Measurements from ENCODE around the gene KIAA0753. TPM values are rescaled to one million over a fixed set of nuclear protein-coding genes. Genes with fewer than 3 reads are reported as not detected.
"Not testable (repeated sequence)": the region's sequence is repeated elsewhere in the genome, so short reads cannot be mapped to it uniquely, and the experiment has no call there.

The KIAA0753 gene
- total and polyA plus RNA-seq, 2 of the 4 experiments (the other 2 are of a cell fraction) = 10.2 to 17.6 TPM

DNA sequence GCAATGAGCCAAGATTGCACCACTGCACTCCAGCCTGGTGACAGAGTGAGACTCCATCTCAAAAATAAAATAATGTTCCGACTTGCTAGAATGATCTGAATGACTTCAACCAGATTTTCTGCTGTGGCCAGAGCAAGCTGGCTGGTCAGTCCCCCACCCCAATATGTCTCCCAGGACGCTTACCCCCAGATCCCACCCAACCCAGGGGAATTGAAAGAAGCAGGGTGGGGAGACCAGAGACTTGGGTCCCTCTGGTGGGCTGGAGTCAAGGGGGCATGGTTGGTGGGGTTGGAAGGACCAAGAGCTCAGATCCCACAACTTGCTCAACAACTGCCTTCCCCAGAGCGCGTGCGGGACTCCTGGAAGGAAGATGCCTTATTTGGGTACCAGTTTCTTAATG lies 17.9 kb upstream of the KIAA0753 start:
- ATAC-seq (ENCODE audit: low read depth); H3K4ac ChIP-seq (ENCODE audit: low read depth, low read length); H3K56ac ChIP-seq (ENCODE audit: extremely low read depth, insufficient read depth, low read length); H2AFZ ChIP-seq (replicated peaks; ENCODE audit: low read length, poor library complexity); H3K23ac ChIP-seq (ENCODE audit: low read depth, low read length); H4K91ac ChIP-seq (ENCODE audit: insufficient read depth, low read depth, low read length); H3K79me1 ChIP-seq (ENCODE audit: low read depth in 1 of 2, low read length in 2 of 2); H3K18ac ChIP-seq (ENCODE audit: low read depth, low read length); H4K5ac ChIP-seq (ENCODE audit: low read depth, low read length); H2BK20ac ChIP-seq (ENCODE audit: low read depth, low read length); H2BK5ac ChIP-seq (ENCODE audit: low read depth, low read length, poor library complexity, severe bottlenecking); in situ Hi-C loops (cut with MboI; ENCODE audit: low sequenced_read_pairs); DNase-seq; H3K36me3 ChIP-seq (ENCODE audit: control insufficient read depth, insufficient read depth, low read length); H4K20me1 ChIP-seq (ENCODE audit: insufficient read depth, low read length); CTCF ChIA-PET; H4K8ac ChIP-seq (ENCODE audit: low read depth in 2 of 2, low read length in 2 of 2); H3K9me1 ChIP-seq (ENCODE audit: insufficient read depth, low read length); H2BK15ac ChIP-seq (ENCODE audit: low read depth, low read length); POLR2A ChIA-PET (ENCODE audit: unreplicated experiment); dilution Hi-C loops (cut with HindIII; ENCODE audit: low sequenced_read_pairs, unreplicated experiment); H3K9ac ChIP-seq (ENCODE audit: low read depth, low read length); H3K4me1 ChIP-seq (ENCODE audit: control insufficient read depth, insufficient read depth, low read length); H2BK120ac ChIP-seq (ENCODE audit: low read depth, low read length); H3K27ac ChIP-seq (ENCODE audit: insufficient read depth, low read length); H3K14ac ChIP-seq (replicated peaks; ENCODE audit: low read depth, low read length); H2AK9ac ChIP-seq (replicated peaks; ENCODE audit: low read depth, low read length, poor library complexity); H3K4me2 ChIP-seq (ENCODE audit: low read depth, low read length); H3K4me3 ChIP-seq (ENCODE audit: insufficient read depth, low read depth, low read length); BruUV-seq (replicated peaks); H2AK5ac ChIP-seq (ENCODE audit: low read depth, low read length); H3K9me3 ChIP-seq (ENCODE audit: control insufficient read depth, insufficient read depth, low read length): not testable (repeated sequence)
- H3K27me3 ChIP-seq (ENCODE audit: control insufficient read depth, insufficient read depth, low read length) = peaks cover 54% of the 10 kb centered on the region
- intact Hi-C loops (cut with micrococcal nuclease) = loop anchor here (10.0 kb wide), 1 partner anchor 1074 kb away; the partner anchor contains the start of gene NLRP1
- no CpG with 5 or more reads among the region's 5 CpGs for WGBS, 2 experiments (ENCODE audit: extremely low coverage in 2 of 2, insufficient read length in 1 of 2)
